Measurements from ENCODE around the gene PRLR. TPM values are rescaled to one million over a fixed set of nuclear protein-coding genes. Genes with fewer than 3 reads are reported as not detected.

PRLR gene
- polyA plus RNA-seq, 1 donor from 2014 or later = 0.50 TPM

- Histone ChIP-seq H3K4me3 (ENCODE audit: low read length) (no peak overlapping the region), H3K9ac (ENCODE audit: low read length) (no peak overlapping the region), H3K27ac (ENCODE audit: low read length) (no peak overlapping the region), H3K9me2 (ENCODE audit: insufficient read depth, low read length) (no peaks in the 10 kb centered on the region), H3K4me2 (ENCODE audit: low read length) (no peak overlapping the region), H3K9me3 (ENCODE audit: low read length) (no peaks in the 10 kb centered on the region), H3K27me3 (ENCODE audit: insufficient read depth, low read depth, low read length) (no peaks in the 10 kb centered on the region), H3F3A (ENCODE audit: insufficient read depth, low read length, poor library complexity, severe bottlenecking) (no peaks in the 10 kb centered on the region), H3K36me3 (ENCODE audit: insufficient read depth, low read length) (no peaks in the 10 kb centered on the region), H2AFZ (ENCODE audit: low read depth, low read length) (no peak overlapping the region), H4K20me1 (ENCODE audit: insufficient read depth) (no peaks in the 10 kb centered on the region), H3K79me2 (replicated peaks; ENCODE audit: insufficient read depth, low read length) (no peaks in the 10 kb centered on the region)
- TF ChIP-seq TAF1 (IDR thresholded peaks at IDR 0.05; ENCODE audit: low read depth) (no peak), EZH2 (IDR thresholded peaks at IDR 0.05; ENCODE audit: borderline replicate concordance, insufficient read depth, low read length, poor library complexity, severe bottlenecking) (no peak), REST (IDR thresholded peaks at IDR 0.05; ENCODE audit: borderline replicate concordance) (no peak), SMC3 (conservative IDR thresholded peaks at IDR 0.05; ENCODE audit: poor library complexity) (no peak)
Measured at GRCh38 chr5:35081134-35081533, 149.2 kb downstream of the PRLR start.

GRCh38 chr5:35073160-35073559 lies 157.1 kb downstream of the PRLR start:
- Histone ChIP-seq H3K36me3 (ENCODE audit: insufficient read depth, low read length) (no peaks in the 10 kb centered on the region), H3K79me2 (replicated peaks; ENCODE audit: insufficient read depth, low read length) (no peaks in the 10 kb centered on the region), H3F3A (ENCODE audit: insufficient read depth, low read length, poor library complexity, severe bottlenecking) (no peaks in the 10 kb centered on the region), H2AFZ (ENCODE audit: low read depth, low read length) (no peak overlapping the region), H3K4me2 (ENCODE audit: low read length) (no peak overlapping the region), H3K9ac (ENCODE audit: low read length) (no peak overlapping the region), H3K4me3 (ENCODE audit: low read length) (no peak overlapping the region), H3K9me2 (ENCODE audit: insufficient read depth, low read length) (no peaks in the 10 kb centered on the region), H3K27me3 (ENCODE audit: insufficient read depth, low read depth, low read length) (no peaks in the 10 kb centered on the region), H3K27ac (ENCODE audit: low read length) (no peak overlapping the region), H4K20me1 (ENCODE audit: insufficient read depth) (no peaks in the 10 kb centered on the region), H3K9me3 (ENCODE audit: low read length) (no peaks in the 10 kb centered on the region)
- TF ChIP-seq MXI1 (conservative IDR thresholded peaks at IDR 0.05; ENCODE audit: poor library complexity, severe bottlenecking) = no peak
- no peak for TF ChIP-seq POLR2AphosphoS5 (IDR thresholded peaks at IDR 0.05)
- no peak for TF ChIP-seq EZH2 (IDR thresholded peaks at IDR 0.05; ENCODE audit: borderline replicate concordance, insufficient read depth, low read length, poor library complexity, severe bottlenecking)
- TF ChIP-seq RAD21 (conservative IDR thresholded peaks at IDR 0.05) = no peak
- TF ChIP-seq EP300 (conservative IDR thresholded peaks at IDR 0.05; ENCODE audit: poor library complexity, severe bottlenecking) = no peak
- no peak for TF ChIP-seq REST (IDR thresholded peaks at IDR 0.05; ENCODE audit: borderline replicate concordance)
- no peak for TF ChIP-seq CTCF (IDR thresholded peaks at IDR 0.05; ENCODE audit: poor library complexity, severe bottlenecking)
- TF ChIP-seq SMC3 (conservative IDR thresholded peaks at IDR 0.05; ENCODE audit: poor library complexity) = no peak
- no peak for TF ChIP-seq TAF1 (IDR thresholded peaks at IDR 0.05; ENCODE audit: low read depth)

Measured in neural cell (in vitro differentiated cells).